GM23338 (cell line): Measurements from ENCODE around the gene RNF135. TPM values are rescaled to one million over a fixed set of nuclear protein-coding genes. Genes with fewer than 3 reads are reported as not detected.

Experiments
- ATAC-seq: fragments of 200-7000 bp; cut with Tn5 transposase; 3 replicates; pipeline ENCODE4 v1.9.1; 2020
- DNase-seq: peaks from one replicate; pipeline ENCODE4 v3.0.0-alpha.2; 2015; ENCODE audit warnings: low spot score
- H2AFZ ChIP-seq: fragments of 200-600 bp; sonication (generic); 2 replicates; pipeline ENCODE4 v1.8.0; 2016; ENCODE audit warnings: antibody characterized with exemption, mild to moderate bottlenecking, moderate library complexity
- H3F3A ChIP-seq: fragments of 200-600 bp; sonication (generic); replicated peaks from 2 replicates; pipeline ENCODE4 v1.8.0; 2017; ENCODE audit warnings: antibody characterized with exemption, mixed run types, low read depth
- H3K27ac ChIP-seq: fragments of 200-600 bp; sonication (generic); 2 replicates; pipeline ENCODE4 v1.6.1; 2016; ENCODE audit warnings: low read depth
- H3K27me3 ChIP-seq: fragments of 200-600 bp; sonication (generic); 2 replicates; pipeline ENCODE4 v1.8.0; 2016; ENCODE audit warnings: mild to moderate bottlenecking, mixed run types, moderate library complexity; ENCODE audit not compliant: insufficient read depth
- H3K36me3 ChIP-seq: fragments of 200-600 bp; sonication (generic); 2 replicates; pipeline ENCODE4 v1.8.0; 2016; ENCODE audit warnings: mild to moderate bottlenecking; ENCODE audit not compliant: insufficient read depth
- H3K4me1 ChIP-seq: fragments of 200-600 bp; sonication (generic); 2 replicates; pipeline ENCODE4 v1.8.0; 2016; ENCODE audit warnings: mild to moderate bottlenecking, moderate library complexity; ENCODE audit not compliant: insufficient read depth
- H3K4me2 ChIP-seq: fragments of 200-600 bp; sonication (generic); 2 replicates; pipeline ENCODE4 v1.7.1; 2017; ENCODE audit warnings: mixed run types
- H3K4me3 ChIP-seq: fragments of 200-600 bp; sonication (generic); 2 replicates; pipeline ENCODE4 v1.6.1; 2016; ENCODE audit warnings: mixed run types
- H3K79me2 ChIP-seq: fragments of 200-600 bp; sonication (generic); replicated peaks from 2 replicates; pipeline ENCODE4 v1.8.0; 2017; ENCODE audit warnings: mild to moderate bottlenecking; ENCODE audit not compliant: insufficient read depth
- H3K9me2 ChIP-seq: fragments of 200-600 bp; sonication (generic); 2 replicates; pipeline ENCODE4 v1.8.0; 2017; ENCODE audit not compliant: insufficient read depth
- H4K20me1 ChIP-seq: fragments of 200-600 bp; sonication (generic); replicated peaks from 2 replicates; pipeline ENCODE4 v1.8.0; 2017; ENCODE audit warnings: mild to moderate bottlenecking; ENCODE audit not compliant: insufficient read depth
- H3K27ac Mint-ChIP-seq: 2 replicates; pipeline ENCODE4 v1.8.0; 2020; ENCODE audit warnings: inconsistent platforms, mild to moderate bottlenecking, moderate library complexity, mixed read lengths
- H3K27me3 Mint-ChIP-seq: 3 replicates; pipeline ENCODE4 v1.8.0; 2022; ENCODE audit warnings: low read depth, mild to moderate bottlenecking, moderate library complexity, mixed read lengths, inconsistent platforms; ENCODE audit not compliant: insufficient read depth, poor library complexity
- H3K36me3 Mint-ChIP-seq: 3 replicates; pipeline ENCODE4 v1.8.0; 2021; ENCODE audit warnings: low read depth, mild to moderate bottlenecking, inconsistent platforms, moderate library complexity, mixed read lengths
- H3K4me1 Mint-ChIP-seq: 3 replicates; pipeline ENCODE4 v1.8.0; 2020; ENCODE audit warnings: mild to moderate bottlenecking, inconsistent platforms, mixed read lengths
- H3K4me3 Mint-ChIP-seq: 3 replicates; pipeline ENCODE4 v1.8.0; 2021; ENCODE audit warnings: moderate library complexity, mild to moderate bottlenecking, inconsistent platforms, mixed read lengths
- H3K9me3 Mint-ChIP-seq: 3 replicates; pipeline ENCODE4 v1.8.0; 2020; ENCODE audit warnings: moderate library complexity, mild to moderate bottlenecking, inconsistent platforms, mixed read lengths
- CREB1 ChIP-seq: fragments of 250-450 bp; sonication (Bioruptor Pico); IDR thresholded peaks from 2 replicates; pipeline ENCODE4 v1.5.0; 2020; ENCODE audit warnings: low read depth, mild to moderate bottlenecking, moderate library complexity
- EZH2 ChIP-seq: fragments of 200-600 bp; sonication (generic); IDR thresholded peaks from one replicate; pipeline ENCODE4 v1.8.0; 2017; ENCODE audit warnings: antibody characterized with exemption, mild to moderate bottlenecking, low read depth; ENCODE audit not compliant: unreplicated experiment
- EZH2phosphoT487 ChIP-seq: fragments of 200-600 bp; sonication (generic); IDR thresholded peaks from one replicate; pipeline ENCODE4 v1.8.1; 2018; ENCODE audit warnings: antibody characterized with exemption; ENCODE audit not compliant: unreplicated experiment
- POLR2AphosphoS5 ChIP-seq: IDR thresholded peaks from 2 replicates; pipeline ENCODE4 v1.6.1; 2016; ENCODE audit warnings: antibody characterized with exemption, low read depth
- STAT1 ChIP-seq: IDR thresholded peaks from one replicate; pipeline ENCODE4 v1.6.1; 2016; ENCODE audit warnings: antibody characterized with exemption; ENCODE audit not compliant: unreplicated experiment
- ZNF114 ChIP-seq: fragments of 250-450 bp; sonication (Bioruptor Pico); IDR thresholded peaks from 2 replicates; pipeline ENCODE4 v1.5.0; 2020; ENCODE audit warnings: mild to moderate bottlenecking, moderate library complexity
- polyA plus RNA-seq: library from polyadenylated mRNA; unstranded; fragments of >200 nt; fragmentation: Nextera tagmentation; extraction: Ambion mirVana; gene quantifications from 2 replicates; pipeline ENCODE4 v1.2.1, GENCODE V29; 2016
- total RNA-seq: library from RNA; depleted of rRNA; stranded (reverse); fragments of >200 nt; shearing (Covaris generic); gene quantifications from 2 replicates; pipeline ENCODE4 v1.2.3, GENCODE V29; 2014
- TF ChIP-seq, protein P1 (sequence below), 2 experiments: fragments of 200-600 bp in 1 of 2; sonication (generic) in 1 of 2; conservative IDR thresholded peaks; 2 replicates each; pipeline versions ENCODE4 v1.5.1 to v1.6.1; 2016 to 2017; ENCODE audit warnings: antibody characterized with exemption in 2 of 2, low read depth in 2 of 2, mild to moderate bottlenecking in 2 of 2, moderate library complexity in 1 of 2
- TF ChIP-seq, protein P2 (sequence below): fragments of 250-450 bp; sonication (Bioruptor Pico); IDR thresholded peaks from 2 replicates; pipeline ENCODE4 v1.5.0; 2020; ENCODE audit warnings: mild to moderate bottlenecking, moderate library complexity

The RNF135 gene
- total and polyA plus RNA-seq, 2 experiments from 2014 or later: 9.4 to 9.8 TPM

DNA sequence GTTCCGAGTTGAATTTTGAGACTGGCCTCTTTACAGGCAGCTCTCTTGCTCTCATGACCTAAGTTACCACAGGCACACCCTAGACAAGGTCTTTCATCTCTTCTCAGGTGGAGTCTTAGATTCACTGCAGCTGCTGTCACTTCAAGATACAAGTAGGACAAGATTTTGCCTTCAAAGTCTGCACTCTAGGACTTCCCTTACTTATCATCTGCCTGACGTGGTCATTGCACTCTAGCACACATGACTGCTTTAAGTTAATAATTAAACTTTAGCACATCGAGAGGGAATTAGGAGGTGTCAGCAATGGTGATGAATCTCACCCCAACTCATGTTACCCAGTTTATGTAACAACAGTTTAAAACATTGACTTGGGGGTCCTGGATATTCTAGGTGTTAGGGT is 25.6 kb downstream of the RNF135 start (continued):
- TF ChIP-seq, protein P1, sequence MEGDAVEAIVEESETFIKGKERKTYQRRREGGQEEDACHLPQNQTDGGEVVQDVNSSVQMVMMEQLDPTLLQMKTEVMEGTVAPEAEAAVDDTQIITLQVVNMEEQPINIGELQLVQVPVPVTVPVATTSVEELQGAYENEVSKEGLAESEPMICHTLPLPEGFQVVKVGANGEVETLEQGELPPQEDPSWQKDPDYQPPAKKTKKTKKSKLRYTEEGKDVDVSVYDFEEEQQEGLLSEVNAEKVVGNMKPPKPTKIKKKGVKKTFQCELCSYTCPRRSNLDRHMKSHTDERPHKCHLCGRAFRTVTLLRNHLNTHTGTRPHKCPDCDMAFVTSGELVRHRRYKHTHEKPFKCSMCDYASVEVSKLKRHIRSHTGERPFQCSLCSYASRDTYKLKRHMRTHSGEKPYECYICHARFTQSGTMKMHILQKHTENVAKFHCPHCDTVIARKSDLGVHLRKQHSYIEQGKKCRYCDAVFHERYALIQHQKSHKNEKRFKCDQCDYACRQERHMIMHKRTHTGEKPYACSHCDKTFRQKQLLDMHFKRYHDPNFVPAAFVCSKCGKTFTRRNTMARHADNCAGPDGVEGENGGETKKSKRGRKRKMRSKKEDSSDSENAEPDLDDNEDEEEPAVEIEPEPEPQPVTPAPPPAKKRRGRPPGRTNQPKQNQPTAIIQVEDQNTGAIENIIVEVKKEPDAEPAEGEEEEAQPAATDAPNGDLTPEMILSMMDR (conservative IDR thresholded peaks at IDR 0.05; ENCODE audit: low read depth in 2 of 2): no peak
- no peak for TF ChIP-seq CREB1 (CRISPR knock-in tag)
- TF ChIP-seq ZNF114 (CRISPR knock-in tag): no peak
- no peak for TF ChIP-seq EZH2phosphoT487
- no peak for TF ChIP-seq EZH2
- TF ChIP-seq, protein P2, sequence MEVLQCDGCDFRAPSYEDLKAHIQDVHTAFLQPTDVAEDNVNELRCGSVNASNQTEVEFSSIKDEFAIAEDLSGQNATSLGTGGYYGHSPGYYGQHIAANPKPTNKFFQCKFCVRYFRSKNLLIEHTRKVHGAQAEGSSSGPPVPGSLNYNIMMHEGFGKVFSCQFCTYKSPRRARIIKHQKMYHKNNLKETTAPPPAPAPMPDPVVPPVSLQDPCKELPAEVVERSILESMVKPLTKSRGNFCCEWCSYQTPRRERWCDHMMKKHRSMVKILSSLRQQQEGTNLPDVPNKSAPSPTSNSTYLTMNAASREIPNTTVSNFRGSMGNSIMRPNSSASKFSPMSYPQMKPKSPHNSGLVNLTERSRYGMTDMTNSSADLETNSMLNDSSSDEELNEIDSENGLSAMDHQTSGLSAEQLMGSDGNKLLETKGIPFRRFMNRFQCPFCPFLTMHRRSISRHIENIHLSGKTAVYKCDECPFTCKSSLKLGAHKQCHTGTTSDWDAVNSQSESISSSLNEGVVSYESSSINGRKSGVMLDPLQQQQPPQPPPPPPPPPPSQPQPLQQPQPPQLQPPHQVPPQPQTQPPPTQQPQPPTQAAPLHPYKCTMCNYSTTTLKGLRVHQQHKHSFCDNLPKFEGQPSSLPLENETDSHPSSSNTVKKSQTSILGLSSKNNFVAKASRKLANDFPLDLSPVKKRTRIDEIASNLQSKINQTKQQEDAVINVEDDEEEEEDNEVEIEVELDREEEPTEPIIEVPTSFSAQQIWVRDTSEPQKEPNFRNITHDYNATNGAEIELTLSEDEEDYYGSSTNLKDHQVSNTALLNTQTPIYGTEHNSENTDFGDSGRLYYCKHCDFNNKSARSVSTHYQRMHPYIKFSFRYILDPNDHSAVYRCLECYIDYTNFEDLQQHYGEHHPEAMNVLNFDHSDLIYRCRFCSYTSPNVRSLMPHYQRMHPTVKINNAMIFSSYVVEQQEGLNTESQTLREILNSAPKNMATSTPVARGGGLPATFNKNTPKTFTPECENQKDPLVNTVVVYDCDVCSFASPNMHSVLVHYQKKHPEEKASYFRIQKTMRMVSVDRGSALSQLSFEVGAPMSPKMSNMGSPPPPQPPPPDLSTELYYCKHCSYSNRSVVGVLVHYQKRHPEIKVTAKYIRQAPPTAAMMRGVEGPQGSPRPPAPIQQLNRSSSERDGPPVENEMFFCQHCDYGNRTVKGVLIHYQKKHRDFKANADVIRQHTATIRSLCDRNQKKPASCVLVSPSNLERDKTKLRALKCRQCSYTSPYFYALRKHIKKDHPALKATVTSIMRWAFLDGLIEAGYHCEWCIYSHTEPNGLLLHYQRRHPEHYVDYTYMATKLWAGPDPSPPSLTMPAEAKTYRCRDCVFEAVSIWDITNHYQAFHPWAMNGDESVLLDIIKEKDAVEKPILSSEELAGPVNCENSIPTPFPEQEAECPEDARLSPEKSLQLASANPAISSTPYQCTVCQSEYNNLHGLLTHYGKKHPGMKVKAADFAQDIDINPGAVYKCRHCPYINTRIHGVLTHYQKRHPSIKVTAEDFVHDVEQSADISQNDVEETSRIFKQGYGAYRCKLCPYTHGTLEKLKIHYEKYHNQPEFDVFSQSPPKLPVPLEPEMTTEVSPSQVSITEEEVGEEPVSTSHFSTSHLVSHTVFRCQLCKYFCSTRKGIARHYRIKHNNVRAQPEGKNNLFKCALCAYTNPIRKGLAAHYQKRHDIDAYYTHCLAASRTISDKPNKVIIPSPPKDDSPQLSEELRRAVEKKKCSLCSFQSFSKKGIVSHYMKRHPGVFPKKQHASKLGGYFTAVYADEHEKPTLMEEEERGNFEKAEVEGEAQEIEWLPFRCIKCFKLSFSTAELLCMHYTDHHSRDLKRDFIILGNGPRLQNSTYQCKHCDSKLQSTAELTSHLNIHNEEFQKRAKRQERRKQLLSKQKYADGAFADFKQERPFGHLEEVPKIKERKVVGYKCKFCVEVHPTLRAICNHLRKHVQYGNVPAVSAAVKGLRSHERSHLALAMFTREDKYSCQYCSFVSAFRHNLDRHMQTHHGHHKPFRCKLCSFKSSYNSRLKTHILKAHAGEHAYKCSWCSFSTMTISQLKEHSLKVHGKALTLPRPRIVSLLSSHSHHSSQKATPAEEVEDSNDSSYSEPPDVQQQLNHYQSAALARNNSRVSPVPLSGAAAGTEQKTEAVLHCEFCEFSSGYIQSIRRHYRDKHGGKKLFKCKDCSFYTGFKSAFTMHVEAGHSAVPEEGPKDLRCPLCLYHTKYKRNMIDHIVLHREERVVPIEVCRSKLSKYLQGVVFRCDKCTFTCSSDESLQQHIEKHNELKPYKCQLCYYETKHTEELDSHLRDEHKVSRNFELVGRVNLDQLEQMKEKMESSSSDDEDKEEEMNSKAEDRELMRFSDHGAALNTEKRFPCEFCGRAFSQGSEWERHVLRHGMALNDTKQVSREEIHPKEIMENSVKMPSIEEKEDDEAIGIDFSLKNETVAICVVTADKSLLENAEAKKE: no peak
- no peak for TF ChIP-seq STAT1

GRCh38 chr17:30997270-30997669 is 26.4 kb downstream of the RNF135 start:
- no peaks in the 10 kb centered on the region for H3K4me1 Mint-ChIP-seq
- no peak overlapping the region for H3K27ac Mint-ChIP-seq
- H4K20me1 ChIP-seq: no peaks in the 10 kb centered on the region
- H3K4me1 ChIP-seq: no peaks in the 10 kb centered on the region
- no peak overlapping the region for H2AFZ ChIP-seq
- H3K4me3 Mint-ChIP-seq: no peak overlapping the region
- no peak for DNase-seq
- H3K27ac ChIP-seq: no peak overlapping the region
- H3K36me3 ChIP-seq: no peaks in the 10 kb centered on the region
- H3K79me2 ChIP-seq: no peaks in the 10 kb centered on the region
- no peaks in the 10 kb centered on the region for H3K27me3 ChIP-seq
- H3K27me3 Mint-ChIP-seq: peaks cover 7% of the 10 kb centered on the region
- no peak overlapping the region for H3K4me2 ChIP-seq
- no peaks in the 10 kb centered on the region for H3K9me3 Mint-ChIP-seq
- H3K4me3 ChIP-seq: no peak overlapping the region
- H3K36me3 Mint-ChIP-seq: peaks cover 11% of the 10 kb centered on the region; the same call in 2 of the 3 replicates
- H3K9me2 ChIP-seq: no peaks in the 10 kb centered on the region
- ATAC-seq: no peak
- no peaks in the 10 kb centered on the region for H3F3A ChIP-seq
- TF ChIP-seq STAT1 (no peak), POLR2AphosphoS5 (no peak)
- TF ChIP-seq, protein P2: no peak
